CD4-positive, alpha-beta T cell treated with Interleukin-17A for 4 hours (primary cell): ENCODE results near the gene PCDHGB6.
"Not testable (repeated sequence)": the region's sequence is repeated elsewhere in the genome, so short reads cannot be mapped to it uniquely, and the experiment has no call there.

ENCODE experiments used
- DNase-seq: peaks from one replicate; pipeline ENCODE4 v3.0.0-alpha.2; 2020; ENCODE audit warnings: mixed read lengths

PCDHGB6 gene

DNA sequence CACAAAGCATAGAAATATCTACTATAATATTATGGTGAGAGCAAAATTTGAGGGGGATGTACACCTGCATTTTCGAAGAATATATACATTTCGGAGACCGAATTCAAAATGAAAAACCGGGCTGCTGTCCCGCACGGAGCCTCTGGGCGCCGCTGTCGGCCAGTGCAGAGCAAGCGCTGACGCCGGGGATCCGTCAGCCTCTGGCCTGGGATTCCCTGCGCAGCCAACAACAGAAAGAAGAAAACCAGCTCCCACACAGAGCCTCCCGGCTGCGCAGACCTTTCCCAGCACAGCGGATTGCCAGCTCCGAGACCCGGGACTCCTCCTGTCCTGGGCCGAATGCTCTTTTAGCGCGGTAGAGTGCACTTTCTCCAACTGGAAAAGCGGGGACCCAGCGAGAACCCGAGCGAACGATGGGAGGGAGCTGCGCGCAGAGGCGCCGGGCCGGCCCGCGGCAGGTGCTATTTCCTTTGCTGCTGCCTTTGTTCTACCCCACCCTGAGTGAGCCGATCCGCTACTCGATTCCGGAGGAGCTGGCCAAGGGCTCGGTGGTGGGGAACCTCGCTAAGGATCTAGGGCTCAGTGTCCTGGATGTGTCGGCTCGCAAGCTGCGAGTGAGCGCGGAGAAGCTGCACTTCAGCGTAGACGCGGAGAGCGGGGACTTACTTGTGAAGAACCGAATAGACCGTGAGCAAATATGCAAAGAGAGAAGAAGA is at the start of gene PCDHGB6:
Gene PCDHGB6 (plus strand): TSS at position 232 of the 716 bp plus-strand sequence. CDS start 182 bp downstream, at position 414.
- peak; percentile 47 for DNase-seq

DNA sequence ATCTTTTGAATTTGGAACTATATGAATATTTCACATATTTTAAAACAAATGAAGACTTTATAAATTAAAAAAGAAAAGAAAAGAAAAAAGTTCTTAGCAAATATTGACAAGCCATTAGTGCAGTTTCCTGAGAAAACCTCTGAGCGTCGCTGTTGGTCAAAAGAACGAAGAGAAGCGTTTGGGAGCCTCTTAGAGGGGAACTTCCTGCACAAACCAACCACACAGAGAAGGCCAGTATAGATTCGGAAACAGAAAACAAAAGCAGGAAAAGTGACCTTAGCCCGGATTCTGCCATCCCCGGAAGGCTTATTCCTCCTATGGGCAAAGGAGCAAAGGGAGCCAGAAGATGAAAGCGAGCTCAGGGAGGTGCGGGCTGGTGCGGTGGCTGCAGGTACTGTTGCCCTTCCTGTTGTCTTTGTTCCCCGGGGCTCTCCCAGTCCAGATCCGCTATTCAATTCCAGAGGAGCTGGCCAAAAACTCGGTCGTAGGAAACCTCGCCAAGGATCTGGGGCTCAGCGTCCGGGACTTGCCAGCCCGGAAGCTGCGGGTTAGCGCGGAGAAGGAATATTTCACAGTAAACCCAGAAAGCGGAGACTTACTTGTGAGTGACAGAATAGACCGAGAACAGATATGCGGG is 47.9 kb upstream of the PCDHGB6 start, which contains the start of gene PCDHGB2:
Gene PCDHGB2 (plus strand): TSS at position 205 of the 637 bp plus-strand sequence. CDS start 142 bp downstream, at position 347.
- no peak for DNase-seq

DNA sequence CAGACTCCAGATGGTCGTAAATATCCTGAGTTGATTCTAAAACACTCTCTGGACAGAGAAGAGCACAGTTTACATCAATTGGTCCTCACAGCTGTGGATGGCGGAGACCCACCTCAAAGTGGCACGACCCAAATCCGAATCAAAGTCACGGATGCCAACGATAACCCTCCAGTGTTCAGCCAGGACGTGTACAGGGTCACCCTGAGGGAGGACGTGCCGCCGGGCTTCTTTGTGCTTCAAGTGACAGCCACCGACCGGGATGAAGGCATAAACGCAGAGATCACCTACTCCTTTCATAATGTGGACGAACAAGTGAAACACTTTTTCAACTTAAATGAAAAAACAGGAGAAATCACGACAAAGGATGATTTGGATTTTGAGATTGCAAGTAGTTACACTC is 47.1 kb upstream of the PCDHGB6 start:
- no peak for DNase-seq

DNA sequence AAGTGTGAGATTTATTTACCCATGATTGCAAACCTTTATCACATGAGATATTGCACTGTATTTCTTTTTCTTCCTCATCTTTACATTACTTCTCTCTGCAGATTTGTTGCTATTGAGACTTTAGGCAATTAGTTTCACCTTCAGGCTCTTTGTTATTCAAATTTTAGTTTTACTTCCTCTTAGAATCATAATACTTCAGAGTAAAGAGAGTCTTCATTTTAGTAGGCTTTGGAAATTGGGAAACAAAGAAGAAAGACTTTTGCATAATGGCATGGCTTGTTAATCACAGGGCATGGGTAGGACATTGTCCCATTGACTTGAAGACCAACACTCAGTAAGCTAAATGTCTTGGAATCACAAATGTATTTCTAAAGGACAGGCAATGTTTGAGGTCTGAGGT is 45.1 kb upstream of the PCDHGB6 start:
- no peak for DNase-seq

DNA sequence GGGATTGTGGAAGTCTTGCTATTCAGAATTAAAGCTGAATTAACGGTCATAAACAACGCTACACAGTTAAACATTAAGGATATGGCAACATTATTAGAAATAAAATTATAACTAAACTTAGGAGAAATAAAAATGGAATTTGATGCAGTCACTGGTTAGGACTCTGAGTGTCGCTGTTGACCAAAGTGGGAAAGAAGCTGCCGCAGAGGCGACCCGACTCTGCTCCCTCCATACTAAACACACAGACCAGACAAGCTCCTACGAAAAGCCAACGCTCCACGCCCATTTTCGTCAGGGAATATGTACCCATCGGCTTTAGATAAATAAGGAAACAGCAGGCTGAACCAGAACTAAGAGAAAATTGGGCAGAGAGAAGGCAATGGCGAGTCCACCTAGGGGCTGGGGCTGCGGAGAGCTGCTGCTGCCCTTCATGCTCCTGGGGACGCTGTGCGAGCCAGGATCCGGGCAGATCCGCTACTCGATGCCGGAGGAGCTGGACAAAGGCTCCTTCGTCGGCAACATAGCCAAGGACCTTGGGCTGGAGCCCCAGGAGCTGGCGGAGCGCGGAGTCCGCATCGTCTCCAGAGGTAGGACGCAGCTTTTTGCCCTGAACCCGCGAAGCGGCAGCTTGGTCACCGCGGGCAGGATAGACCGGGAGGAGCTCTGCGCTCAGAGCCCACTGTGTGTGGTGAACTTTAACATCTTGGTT is 43.7 kb upstream of the PCDHGB6 start, which contains the start of gene PCDHGA5:
Gene PCDHGA5 (plus strand): TSS at position 211 of the 709 bp plus-strand sequence. CDS start 169 bp downstream, at position 380.
- no peak for DNase-seq

DNA sequence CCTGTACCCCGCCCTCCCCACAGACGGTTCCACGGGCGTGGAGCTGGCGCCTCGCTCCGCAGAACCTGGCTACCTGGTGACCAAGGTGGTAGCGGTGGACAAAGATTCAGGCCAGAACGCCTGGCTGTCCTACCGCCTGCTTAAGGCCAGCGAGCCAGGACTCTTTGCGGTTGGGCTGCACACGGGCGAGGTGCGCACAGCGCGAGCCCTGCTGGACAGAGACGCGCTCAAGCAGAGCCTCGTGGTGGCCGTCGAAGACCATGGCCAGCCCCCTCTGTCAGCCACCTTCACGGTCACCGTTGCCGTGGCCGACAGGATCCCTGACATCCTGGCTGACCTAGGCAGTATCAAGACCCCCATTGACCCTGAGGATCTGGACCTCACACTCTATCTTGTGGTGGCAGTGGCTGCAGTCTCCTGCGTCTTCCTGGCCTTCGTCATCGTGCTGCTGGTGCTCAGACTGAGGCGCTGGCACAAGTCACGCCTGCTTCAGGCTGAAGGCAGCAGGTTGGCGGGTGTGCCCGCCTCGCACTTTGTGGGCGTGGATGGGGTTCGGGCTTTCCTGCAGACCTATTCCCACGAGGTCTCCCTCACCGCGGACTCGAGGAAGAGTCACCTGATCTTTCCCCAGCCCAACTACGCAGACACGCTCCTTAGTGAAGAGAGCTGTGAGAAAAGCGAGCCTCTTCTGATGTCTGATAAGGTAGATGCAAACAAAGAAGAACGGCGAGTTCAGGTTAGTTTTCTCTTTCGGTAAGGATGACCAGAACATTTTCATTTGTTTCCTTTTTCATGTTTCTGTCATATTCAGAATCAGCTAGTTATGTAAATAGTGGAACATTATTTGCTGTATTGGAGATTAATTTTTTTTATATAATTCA is 41.6 kb upstream of the PCDHGB6 start:
- DNase-seq: no peak

DNA sequence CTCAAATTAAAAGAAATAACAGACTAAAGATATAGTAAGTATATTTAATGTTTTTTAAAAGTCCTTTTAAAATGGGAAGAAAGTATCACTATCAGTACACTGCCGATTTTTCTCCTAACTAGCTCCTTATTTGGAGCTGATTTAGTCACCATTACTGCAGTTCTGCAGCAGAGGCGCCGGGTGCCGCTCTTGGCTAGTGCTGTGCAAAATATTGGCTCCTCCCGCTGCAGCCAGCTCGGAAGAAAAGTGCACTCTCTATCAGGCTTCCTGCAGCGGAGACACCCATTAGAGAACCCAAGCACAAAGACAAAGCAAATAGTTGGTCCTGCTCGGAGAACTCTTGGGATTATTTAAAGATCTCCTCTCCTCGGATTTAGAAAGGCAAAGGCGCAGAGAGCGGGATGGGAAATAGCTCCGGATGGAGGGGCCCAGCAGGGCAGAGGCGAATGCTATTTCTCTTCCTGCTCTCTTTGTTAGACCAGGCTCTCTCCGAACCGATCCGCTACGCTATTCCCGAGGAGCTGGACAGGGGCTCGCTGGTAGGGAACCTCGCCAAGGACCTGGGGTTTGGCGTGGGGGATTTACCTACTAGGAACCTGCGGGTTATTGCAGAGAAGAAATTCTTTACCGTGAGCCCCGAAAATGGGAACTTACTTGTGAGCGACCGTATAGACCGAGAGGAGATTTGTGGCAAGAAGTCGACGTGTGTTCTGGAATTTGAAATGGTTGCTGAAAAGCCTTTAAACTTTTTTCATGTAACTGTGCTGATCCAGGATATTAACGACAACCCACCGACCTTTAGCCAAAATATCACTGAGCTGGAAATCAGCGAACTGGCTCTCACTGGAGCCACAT is 37.6 kb upstream of the PCDHGB6 start, which contains the start of gene PCDHGB3:
Gene PCDHGB3 (plus strand): TSS at position 249 of the 855 bp plus-strand sequence. CDS start 153 bp downstream, at position 402.
- DNase-seq: peak; percentile 34

DNA sequence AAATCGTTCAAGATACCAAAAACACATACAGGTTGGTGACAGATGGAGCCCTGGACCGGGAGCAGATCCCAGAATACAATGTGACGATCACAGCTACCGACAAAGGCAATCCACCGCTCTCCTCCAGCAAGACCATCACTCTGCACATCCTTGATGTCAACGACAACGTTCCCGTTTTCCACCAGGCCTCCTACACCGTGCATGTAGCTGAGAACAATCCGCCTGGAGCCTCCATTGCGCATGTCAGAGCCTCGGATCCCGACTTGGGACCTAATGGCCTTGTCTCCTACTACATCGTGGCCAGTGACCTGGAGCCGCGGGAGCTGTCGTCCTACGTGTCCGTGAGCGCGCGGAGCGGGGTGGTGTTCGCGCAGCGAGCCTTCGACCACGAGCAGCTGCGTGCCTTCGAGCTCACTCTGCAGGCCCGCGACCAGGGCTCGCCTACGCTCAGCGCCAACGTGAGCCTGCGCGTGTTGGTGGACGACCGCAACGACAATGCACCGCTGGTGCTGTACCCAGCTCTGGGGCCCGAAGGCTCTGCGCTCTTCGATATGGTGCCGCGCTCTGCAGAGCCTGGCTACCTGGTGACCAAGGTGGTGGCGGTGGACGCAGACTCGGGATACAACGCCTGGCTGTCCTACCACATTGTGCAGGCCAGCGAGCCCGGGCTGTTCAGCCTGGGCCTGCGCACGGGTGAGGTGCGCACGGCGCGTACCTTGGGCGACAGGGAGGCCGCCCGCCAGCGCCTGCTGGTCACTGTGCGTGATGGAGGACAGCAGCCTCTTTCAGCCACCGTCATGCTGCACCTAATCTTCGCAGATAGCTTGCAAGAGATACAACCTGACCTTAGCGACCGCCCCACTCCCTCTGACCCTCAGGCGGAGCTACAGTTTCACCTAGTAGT is 36.0 kb upstream of the PCDHGB6 start:
- DNase-seq: no peak

DNA sequence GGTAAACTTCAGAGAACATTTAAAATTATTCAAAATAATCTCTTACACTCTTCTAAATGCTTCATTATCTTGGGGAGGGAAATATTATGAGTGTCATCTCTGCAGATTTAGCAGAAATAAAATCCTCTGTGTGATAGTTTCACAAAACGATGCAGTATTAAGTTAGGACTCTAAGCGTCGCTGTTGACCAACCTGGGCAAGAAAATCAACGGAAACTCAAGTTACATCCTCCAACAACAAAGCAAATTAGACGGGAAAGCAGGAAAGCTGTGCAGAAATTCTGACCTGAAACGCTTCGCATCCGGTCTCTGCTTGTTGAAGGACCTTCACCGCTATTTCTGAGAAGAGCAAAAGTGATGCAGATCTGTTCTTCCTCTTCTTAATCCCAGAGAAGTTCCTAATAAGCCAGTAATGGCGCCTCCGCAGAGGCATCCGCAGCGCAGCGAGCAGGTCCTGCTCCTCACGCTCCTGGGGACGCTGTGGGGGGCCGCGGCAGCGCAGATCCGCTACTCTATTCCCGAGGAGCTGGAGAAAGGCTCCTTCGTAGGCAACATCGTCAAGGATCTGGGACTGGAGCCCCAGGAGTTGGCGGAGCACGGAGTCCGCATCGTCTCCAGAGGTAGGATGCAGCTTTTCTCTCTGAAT is 34.0 kb upstream of the PCDHGB6 start, which contains the start of gene PCDHGA6:
Gene PCDHGA6 (plus strand): TSS at position 219 of the 645 bp plus-strand sequence. CDS start 193 bp downstream, at position 412.
- DNase-seq: no peak

DNA sequence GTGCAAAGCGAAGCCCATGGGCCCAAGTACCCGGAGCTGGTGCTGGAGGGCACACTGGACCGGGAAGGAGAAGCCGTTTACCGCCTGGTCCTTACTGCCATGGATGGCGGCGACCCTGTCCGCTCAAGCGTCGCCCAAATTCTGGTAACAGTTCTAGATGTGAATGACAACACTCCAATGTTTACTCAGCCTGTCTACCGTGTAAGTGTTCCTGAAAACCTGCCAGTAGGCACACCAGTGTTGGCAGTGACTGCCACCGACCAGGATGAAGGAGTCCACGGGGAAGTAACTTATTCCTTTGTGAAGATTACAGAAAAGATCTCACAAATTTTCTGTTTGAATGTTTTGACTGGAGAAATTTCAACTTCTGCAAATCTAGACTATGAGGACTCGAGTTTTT is 33.2 kb upstream of the PCDHGB6 start:
- DNase-seq: no peak

DNA sequence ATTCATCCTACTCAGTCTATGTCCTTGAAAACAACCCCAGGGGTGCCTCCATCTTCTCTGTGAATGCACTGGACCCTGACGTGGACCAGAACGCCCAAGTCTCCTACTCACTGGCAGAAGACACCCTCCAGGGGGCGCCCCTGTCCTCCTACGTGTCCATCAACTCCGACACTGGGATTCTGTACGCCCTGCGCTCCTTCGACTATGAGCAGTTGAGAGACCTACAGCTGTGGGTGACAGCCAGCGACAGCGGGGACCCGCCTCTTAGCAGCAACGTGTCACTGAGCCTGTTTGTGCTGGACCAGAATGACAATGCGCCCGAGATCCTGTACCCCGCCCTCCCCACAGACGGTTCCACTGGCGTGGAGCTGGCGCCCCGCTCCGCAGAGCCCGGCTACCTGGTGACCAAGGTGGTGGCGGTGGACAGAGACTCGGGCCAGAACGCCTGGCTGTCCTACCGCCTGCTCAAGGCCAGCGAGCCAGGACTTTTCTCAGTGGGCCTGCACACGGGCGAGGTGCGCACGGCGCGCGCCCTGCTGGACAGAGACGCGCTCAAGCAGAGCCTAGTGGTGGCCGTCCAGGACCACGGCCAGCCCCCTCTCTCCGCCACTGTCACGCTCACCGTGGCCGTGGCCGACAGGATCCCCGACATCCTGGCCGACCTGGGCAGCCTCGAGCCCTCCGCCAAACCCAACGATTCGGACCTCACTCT is 32.2 kb upstream of the PCDHGB6 start:
- DNase-seq: not testable (repeated sequence)

DNA sequence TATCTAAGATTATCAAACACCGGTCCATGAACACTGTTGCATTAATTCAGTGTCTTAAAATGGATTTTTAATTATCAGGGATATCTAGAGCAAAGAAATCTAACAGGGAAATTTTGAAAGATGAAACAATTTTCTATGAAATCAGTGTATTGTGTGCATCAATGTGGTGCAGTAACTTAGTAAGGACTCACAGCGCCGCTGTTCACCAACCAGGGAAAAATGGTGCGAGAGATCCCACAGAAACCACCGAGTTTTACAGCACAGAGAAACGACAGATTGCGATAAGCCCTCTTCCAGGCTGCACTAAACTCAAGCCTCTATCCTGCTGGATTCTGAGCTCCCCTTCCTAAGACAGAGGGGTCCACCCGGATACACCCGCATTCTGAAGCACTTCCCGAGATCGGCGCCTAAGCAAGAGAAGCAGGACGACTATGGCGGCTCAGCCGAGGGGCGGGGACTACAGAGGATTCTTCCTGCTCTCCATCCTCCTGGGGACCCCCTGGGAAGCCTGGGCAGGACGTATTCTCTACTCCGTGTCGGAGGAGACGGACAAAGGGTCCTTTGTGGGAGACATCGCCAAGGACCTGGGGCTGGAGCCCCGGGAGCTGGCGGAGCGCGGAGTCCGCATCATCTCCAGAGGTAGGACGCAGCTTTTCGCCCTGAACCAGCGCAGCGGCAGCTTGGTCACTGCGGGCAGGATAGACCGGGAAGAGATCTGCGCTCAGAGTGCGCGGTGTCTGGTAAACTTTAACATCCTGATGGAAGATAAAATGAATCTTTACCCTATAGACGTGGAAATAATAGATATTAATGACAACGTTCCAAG is 25.1 kb upstream of the PCDHGB6 start, which contains the start of gene PCDHGA7:
Gene PCDHGA7 (plus strand): TSS at position 274 of the 826 bp plus-strand sequence. CDS start 158 bp downstream, at position 432.
- no peak for DNase-seq

DNA sequence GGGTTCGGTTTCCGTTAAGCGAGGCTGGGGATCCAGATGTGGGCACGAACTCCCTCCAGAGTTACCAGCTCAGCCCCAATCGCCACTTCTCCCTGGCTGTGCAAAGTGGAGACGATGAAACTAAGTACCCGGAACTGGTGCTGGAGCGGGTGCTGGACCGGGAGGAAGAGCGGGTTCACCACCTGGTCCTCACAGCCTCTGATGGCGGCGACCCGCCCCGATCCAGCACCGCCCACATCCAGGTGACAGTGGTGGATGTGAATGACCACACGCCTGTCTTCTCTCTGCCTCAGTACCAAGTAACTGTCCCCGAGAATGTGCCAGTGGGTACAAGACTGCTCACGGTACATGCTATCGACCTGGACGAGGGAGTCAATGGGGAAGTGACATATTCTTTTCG is 24.5 kb upstream of the PCDHGB6 start:
- no peak for DNase-seq

DNA sequence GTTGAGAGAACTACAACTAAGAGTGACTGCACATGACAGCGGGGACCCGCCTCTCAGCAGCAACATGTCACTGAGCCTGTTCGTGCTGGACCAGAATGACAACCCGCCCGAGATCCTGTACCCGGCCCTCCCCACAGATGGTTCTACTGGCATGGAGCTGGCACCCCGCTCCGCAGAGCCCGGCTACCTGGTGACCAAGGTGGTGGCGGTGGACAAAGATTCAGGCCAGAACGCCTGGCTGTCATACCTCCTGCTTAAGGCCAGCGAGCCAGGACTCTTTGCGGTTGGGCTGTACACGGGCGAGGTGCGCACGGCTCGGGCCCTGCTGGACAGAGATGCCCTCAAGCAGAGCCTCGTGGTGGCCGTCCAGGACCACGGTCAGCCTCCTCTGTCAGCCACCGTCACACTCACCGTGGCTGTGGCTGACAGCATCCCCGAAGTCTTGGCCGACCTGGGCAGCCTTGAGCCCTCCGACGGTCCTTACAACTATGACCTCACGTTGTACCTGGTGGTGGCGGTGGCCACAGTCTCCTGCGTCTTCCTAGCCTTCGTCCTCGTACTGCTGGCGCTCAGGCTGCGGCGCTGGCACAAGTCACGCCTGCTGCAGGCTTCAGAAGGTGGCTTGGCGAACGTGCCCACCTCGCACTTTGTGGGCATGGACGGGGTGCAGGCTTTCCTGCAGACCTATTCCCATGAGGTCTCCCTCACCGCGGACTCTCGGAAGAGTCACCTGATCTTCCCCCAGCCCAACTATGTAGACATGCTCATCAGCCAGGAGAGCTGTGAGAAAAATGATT is 23.2 kb upstream of the PCDHGB6 start:
- no peak for DNase-seq

DNA sequence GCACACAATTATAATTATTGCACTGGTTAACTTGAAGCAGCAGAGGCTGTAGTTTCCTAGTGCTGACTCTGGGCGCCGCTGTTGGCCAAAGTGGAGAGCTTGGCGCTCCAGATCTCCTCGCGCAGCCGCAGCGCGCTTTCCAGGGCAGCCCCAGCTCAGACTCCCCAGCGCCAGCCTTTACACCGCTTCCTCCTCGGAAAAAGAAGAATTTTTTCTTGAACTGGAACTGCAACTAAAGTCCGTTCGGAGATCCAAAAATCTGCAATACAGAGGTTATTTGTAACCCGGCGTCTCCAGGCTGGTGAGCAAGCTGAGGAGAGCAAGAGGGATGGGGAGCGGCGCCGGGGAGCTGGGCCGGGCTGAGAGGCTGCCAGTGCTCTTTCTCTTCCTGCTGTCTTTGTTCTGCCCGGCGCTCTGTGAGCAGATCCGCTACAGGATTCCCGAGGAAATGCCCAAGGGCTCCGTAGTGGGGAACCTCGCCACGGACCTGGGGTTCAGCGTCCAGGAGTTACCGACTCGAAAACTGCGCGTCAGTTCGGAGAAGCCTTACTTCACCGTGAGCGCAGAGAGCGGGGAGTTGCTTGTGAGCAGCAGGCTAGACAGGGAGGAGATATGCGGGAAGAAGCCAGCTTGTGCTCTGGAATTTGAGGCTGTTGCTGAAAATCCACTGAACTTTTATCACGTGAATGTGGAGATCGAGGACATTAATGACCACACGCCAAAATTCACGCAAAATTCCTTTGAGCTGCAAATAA is 20.1 kb upstream of the PCDHGB6 start, which contains the start of gene PCDHGB4:
Gene PCDHGB4 (plus strand): TSS at position 142 of the 755 bp plus-strand sequence. CDS start 187 bp downstream, at position 329.
- peak; percentile 37 for DNase-seq

DNA sequence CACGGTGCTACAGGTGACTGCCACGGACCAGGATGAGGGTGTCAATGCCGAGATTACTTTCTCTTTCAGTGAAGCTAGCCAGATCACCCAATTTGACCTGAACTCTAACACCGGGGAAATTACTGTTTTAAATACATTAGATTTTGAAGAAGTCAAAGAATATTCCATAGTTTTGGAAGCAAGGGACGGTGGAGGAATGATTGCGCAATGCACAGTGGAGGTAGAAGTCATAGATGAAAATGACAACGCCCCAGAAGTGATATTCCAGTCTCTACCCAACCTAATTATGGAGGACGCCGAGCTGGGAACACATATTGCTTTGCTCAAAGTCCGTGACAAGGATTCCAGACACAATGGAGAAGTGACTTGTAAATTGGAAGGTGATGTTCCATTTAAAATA is 19.2 kb upstream of the PCDHGB6 start:
- no peak for DNase-seq
